ENCODE measurements around the gene NFYC.

Gene NFYC

DNA sequence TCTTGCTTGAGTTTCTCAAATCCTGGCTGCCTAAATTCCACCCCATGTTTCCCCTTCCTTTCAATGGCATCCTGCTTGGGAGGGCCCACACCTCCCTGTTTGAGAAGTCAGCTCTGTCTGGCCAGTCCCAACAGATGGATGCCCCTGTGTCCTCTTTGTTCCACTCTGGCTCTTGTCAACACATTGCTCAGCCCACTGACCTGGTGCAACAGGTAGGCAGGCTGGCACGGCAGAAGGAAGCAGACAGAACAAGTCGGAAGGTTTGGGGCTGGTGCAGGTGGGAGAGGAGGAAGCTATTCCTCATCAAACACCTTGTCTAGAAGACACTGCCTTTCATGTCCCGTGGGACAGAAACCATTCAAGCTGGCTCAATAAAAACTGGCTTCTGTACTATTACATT lies 114.7 kb downstream of the NFYC start:
- TF ChIP-seq, protein P1, sequence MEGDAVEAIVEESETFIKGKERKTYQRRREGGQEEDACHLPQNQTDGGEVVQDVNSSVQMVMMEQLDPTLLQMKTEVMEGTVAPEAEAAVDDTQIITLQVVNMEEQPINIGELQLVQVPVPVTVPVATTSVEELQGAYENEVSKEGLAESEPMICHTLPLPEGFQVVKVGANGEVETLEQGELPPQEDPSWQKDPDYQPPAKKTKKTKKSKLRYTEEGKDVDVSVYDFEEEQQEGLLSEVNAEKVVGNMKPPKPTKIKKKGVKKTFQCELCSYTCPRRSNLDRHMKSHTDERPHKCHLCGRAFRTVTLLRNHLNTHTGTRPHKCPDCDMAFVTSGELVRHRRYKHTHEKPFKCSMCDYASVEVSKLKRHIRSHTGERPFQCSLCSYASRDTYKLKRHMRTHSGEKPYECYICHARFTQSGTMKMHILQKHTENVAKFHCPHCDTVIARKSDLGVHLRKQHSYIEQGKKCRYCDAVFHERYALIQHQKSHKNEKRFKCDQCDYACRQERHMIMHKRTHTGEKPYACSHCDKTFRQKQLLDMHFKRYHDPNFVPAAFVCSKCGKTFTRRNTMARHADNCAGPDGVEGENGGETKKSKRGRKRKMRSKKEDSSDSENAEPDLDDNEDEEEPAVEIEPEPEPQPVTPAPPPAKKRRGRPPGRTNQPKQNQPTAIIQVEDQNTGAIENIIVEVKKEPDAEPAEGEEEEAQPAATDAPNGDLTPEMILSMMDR (IDR thresholded peaks at IDR 0.05; ENCODE audit: control extremely low read depth, extremely low read depth, low read depth, missing control alignments): no peak
- CTCF ChIA-PET: interaction anchor here (6.2 kb wide), 1 partner anchor 32 kb away, joined by 37 read pairs; no protein-coding TSS in a partner anchor
- DNase-seq (ENCODE audit: extremely low spot score): no peak
- POLR2A ChIA-PET: no interaction called here

DNA sequence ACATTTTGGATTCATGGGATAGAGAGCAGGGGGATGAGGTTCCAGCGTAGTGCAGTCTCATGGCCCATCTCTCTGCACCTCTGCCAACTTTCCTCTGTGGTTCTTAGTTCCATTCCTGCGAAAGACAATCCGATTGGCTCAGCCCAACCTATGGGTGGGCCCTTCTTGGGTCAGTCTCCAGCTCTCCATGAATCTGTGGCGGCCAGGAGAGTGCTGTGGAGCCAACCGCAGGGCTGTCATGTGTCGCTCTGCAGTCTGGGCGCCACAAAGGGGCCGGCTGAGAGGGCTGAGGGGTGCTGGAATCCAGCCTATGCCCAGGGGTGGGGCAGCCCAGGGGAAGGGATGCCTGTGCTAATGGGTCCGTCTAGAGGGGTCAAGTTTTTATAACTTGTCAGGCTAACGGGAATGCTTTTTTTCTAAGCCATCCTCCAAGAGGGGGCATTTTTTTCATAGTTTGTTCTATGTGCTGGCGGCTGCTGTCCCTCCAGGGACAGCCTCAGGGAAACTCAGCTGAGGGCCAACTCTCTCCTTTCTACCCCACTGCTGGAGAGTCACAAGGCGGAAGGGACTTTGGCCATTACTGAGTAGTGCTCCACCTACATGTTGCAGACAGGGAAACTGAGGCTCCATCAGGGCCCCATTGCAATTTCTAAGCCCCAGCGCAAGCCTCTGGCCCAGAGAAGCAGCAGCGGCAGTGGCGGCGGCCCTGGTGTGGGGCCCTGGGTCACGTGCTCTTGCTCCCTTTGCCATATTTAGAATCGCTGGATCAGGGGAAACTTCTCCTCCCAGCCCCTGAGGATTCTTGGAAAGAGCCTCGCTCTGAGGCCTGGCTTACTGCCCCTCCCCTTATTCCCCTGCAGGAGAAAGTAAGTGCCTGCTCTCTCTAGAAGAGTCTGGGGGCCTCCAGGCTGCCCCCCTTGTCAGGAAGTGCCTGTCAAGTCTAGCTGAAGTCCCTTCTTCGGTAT lies 115.5 kb downstream of the NFYC start:
- ChIA-PET POLR2A (interaction anchor here (0.6 kb wide), 1 partner anchor 78 kb away, joined by 3 read pairs; no protein-coding TSS in a partner anchor), CTCF (interaction anchor here (6.2 kb wide), 1 partner anchor 32 kb away, joined by 37 read pairs; no protein-coding TSS in a partner anchor)
- TF ChIP-seq, protein P1 (IDR thresholded peaks at IDR 0.05; ENCODE audit: control extremely low read depth, extremely low read depth, low read depth, missing control alignments): no peak
- DNase-seq (ENCODE audit: extremely low spot score): no peak

DNA sequence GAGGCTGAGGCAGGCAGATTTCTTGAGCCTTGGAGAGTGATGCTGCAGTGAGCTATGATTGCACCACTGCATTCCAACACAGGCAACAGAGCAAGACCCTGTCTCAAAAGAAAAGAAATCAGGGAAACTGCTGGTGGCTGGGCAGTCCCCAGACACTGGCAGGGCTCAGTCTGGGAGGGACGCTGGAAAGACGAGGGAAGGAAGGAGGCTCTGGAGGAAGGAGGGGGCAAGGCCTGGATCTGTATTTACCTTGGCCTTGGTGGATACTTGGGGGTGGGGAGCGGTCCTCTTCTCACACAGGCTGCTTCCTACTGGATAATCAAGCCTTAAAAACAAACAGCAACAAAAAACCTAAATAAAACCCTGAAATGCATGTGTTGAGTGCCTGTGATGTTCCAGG lies 116.5 kb downstream of the NFYC start:
- POLR2A ChIA-PET: no interaction called here
- CTCF ChIA-PET: interaction anchor here (1.5 to 2.4 kb wide), 2 partner anchors 17 to 34 kb away, joined by 3 to 17 read pairs; no protein-coding TSS in a partner anchor

DNA sequence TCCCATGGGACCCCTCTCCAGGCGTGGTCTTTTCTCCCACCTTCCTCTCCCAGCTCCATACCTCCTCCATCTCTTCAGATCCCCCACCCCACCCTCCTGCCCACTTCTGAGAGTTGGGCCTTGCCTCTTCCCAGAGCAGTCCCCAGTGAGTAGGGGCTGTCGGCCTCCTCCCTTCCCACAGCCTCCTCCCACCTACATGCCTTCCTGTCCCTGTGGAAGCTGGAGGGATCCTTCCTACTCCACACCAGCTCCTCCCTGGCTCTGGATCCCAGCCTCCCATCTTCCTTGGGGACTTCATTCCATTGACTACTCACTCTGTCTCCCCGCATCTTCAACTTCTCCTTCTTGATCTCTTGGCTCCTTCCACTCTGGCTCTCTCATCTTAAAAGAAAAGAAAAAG lies 116.9 kb downstream of the NFYC start:
- no peak for DNase-seq (ENCODE audit: extremely low spot score)
- ChIA-PET CTCF (interaction anchor here (1.2 to 2.4 kb wide), 3 partner anchors 17 to 34 kb away, joined by 3 to 17 read pairs (median 4); no protein-coding TSS in a partner anchor), POLR2A (no interaction called here)
- TF ChIP-seq, protein P1 (IDR thresholded peaks at IDR 0.05; ENCODE audit: control extremely low read depth, extremely low read depth, low read depth, missing control alignments): no peak

More for the DNA sequence above, 116.5 kb downstream of the NFYC start:
- TF ChIP-seq, protein P1 (IDR thresholded peaks at IDR 0.05; ENCODE audit: control extremely low read depth, extremely low read depth, low read depth, missing control alignments): no peak
- no peak for DNase-seq (ENCODE audit: extremely low spot score)

DNA sequence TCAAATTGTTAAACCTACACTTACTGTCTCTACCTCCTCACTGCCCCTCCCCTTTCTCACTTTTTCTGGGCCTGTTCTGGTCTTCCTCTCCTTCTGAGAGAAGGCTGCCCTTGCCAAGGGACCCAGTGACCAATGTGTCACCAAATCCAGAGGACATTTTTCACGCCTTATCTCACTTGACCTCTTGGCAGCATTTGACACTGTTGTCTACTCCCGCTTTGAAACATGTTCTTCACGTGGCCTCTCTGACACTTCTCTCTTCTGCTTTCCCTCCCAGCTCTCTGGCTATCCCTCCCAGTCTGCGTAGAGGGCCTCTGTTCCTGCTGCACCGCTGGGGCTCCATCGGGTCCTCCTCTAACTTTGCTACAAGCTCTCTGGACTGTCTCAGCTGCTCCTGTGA lies 117.4 kb downstream of the NFYC start:
- POLR2A ChIA-PET: no interaction called here
- CTCF ChIA-PET: interaction anchor here (0.6 to 2.4 kb wide), 4 partner anchors 13 to 35 kb away, joined by 3 to 17 read pairs (median 4); no protein-coding TSS in a partner anchor
- TF ChIP-seq, protein P1 (IDR thresholded peaks at IDR 0.05; ENCODE audit: control extremely low read depth, extremely low read depth, low read depth, missing control alignments): no peak
- no peak for DNase-seq (ENCODE audit: extremely low spot score)

DNA sequence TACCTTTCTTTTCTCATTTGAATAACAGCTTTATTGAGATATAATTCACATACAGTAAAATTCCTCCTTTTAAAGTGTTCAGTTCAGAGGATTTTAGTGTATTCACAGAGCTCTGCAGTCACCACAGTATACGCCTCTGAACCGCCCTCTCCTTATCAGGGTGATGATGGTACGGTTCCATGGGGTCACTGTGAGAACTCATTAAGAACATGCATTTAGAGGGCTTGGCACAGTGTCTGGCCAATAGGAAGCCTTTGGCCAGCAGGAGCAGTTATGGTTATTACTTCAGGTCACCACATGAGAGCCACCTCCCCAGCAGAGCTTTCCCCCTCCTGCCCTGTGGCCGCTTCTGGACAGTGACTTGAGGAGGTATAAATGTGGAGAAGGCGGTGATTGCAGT lies 119.4 kb downstream of the NFYC start:
- TF ChIP-seq, protein P1 (IDR thresholded peaks at IDR 0.05; ENCODE audit: control extremely low read depth, extremely low read depth, low read depth, missing control alignments): no peak
- no peak for DNase-seq (ENCODE audit: extremely low spot score)
- POLR2A ChIA-PET: no interaction called here
- CTCF ChIA-PET: interaction anchor here (1.4 kb wide), 2 partner anchors 36 to 39 kb away, joined by 4 to 5 read pairs; no protein-coding TSS in a partner anchor

All from GM10248 (cell line).